ENCODE results near the gene TEAD4.

The TEAD4 gene

DNA sequence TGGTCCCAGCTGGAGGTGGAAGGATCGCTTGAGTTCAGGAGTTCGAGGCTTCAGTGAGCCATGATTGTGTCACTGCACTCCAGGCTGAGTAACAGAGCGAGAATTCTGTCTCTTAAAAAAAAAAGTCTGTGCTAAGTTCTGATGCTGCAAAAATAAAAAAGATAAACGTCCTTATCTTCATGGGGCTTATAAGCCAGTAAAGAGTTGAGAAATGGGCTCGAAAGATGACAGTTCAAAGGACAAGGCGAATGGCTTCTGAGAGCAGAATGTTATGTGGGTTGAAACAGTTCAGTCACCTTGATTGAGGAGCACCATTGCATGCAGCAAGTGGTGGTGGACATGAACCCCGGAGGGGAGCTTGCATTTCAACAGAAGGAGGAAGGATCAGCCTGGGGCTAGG lies 122.7 kb downstream of the TEAD4 start:
- DNase-seq (ENCODE audit: low read depth) = no peak
- TF ChIP-seq, protein P1, sequence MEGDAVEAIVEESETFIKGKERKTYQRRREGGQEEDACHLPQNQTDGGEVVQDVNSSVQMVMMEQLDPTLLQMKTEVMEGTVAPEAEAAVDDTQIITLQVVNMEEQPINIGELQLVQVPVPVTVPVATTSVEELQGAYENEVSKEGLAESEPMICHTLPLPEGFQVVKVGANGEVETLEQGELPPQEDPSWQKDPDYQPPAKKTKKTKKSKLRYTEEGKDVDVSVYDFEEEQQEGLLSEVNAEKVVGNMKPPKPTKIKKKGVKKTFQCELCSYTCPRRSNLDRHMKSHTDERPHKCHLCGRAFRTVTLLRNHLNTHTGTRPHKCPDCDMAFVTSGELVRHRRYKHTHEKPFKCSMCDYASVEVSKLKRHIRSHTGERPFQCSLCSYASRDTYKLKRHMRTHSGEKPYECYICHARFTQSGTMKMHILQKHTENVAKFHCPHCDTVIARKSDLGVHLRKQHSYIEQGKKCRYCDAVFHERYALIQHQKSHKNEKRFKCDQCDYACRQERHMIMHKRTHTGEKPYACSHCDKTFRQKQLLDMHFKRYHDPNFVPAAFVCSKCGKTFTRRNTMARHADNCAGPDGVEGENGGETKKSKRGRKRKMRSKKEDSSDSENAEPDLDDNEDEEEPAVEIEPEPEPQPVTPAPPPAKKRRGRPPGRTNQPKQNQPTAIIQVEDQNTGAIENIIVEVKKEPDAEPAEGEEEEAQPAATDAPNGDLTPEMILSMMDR (IDR thresholded peaks at IDR 0.05; ENCODE audit: low read depth, low read length, missing control alignments) = no peak
- H3K4me3 ChIP-seq (ENCODE audit: low read depth, low read length) = no peak overlapping the region

DNA sequence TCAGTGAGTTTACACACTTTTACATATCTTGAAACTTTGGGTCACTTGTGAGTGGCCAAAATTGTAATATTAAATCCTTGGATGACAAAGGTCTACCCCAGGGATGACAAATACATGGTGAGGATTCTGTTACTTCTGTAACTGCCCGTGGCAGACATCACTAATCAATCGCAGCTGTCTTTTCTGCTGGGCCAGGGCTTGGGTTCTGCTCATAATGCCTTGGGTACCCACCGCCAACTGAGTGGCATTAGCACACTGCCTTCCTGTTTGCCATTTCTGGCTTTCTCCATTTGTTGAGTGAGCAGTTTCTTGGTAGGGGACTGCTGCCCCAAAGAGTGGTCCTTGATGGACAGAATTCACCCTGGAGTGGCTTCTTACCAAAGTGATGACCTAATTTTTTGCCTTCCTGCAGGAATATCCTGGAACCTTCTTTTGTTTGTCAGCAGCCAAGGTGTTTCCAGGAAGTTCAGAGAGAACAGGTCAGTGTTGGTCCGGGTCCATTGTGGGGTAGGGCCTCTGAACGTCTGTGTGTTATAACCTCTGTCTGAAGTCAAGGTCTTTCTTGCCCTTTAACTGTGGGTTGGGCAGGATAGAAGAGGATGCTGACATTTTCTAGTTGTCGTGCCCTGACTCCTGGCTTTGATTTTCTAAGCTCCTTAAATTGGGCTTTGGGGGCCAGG lies 124.2 kb downstream of the TEAD4 start:
- TF ChIP-seq, protein P1 (IDR thresholded peaks at IDR 0.05; ENCODE audit: low read depth, low read length, missing control alignments) = no peak
- no peak overlapping the region for H3K4me3 ChIP-seq (ENCODE audit: low read depth, low read length)
- no peak for DNase-seq (ENCODE audit: low read depth)

DNA sequence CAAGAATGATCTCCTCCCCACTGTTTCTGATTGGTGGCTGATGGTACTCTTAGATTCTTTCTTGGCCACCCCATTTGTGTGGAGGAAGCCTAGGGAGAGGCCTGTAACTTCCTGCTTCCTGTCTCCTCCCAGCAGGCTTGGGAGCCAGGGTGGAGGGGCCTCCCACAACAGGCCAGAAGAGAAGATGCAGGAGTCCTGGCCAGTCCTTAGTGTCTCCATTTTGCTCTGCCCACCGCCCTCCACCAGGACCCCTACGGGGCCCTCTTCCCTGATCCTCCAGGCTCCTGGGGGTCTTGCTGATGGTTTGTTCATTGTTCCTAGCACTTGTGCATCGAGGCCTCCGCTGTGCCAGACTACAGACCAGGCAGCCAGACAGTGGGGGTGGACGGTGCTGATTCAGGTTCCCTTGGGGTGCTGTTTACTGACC lies 124.7 kb downstream of the TEAD4 start:
- no peak overlapping the region for H3K4me3 ChIP-seq (ENCODE audit: low read depth, low read length)
- TF ChIP-seq, protein P1 (IDR thresholded peaks at IDR 0.05; ENCODE audit: low read depth, low read length, missing control alignments) = no peak
- no peak for DNase-seq (ENCODE audit: low read depth)

DNA sequence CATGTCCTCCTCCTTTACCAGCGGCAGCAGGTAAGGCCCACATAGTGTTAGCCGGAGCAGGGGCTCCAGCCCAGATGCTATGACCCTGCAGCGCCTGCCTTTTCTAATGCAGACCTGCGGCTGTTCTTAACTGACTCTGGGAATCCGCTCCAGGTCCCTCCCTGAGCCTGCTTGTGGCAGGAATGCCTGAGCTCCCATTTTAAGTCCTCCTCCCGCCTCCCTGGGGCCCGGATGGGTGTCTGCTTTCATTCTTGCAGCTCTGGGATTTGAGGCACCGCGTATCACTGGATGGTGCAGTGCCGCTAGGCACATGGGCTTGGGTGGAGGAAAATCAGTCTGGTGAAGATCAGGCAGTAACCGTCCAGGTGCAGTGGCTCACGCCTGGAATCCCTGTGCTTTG lies 125.5 kb downstream of the TEAD4 start:
- TF ChIP-seq, protein P1 (IDR thresholded peaks at IDR 0.05; ENCODE audit: low read depth, low read length, missing control alignments) = no peak
- DNase-seq (ENCODE audit: low read depth) = no peak
- H3K4me3 ChIP-seq (ENCODE audit: low read depth, low read length) = no peak overlapping the region

DNA sequence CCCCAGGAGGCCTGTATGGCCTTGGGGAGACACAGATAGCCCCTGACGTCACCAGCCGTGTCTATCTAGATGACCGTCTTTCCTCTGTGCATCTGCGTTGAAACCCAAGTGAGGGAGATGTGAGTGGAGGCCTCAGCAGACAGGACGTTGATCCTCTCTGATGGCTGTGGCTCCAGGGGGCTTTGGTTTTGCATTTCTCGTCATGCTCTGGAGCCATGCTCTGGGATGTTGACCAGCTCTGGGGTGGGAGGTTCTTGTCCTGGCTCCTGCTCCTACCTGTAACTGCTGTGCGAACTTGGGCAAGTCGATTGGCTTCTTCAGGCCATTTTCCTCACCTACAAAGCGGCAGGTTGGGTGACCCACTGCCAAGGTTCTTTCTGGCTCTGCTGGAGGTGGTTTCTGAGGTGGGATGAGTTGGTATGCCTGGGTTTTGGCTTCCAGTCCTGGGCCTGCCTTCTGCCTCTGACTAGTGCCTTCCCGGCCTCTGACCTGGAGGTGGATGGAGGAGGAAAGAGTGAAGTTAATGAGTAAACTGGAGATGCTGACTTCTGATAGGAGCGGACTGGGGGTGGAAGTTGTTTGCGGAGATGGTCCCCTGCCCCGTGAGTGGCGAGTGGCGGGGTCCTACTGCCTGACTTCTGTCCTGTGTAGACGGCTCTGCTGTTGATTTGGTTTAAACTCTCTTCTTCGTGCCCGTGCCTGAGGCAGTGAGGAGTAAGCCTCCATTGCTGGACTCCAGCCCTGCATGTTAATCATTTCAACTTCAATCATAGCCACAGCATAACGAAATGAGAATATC lies 126.3 kb downstream of the TEAD4 start:
- no peak for DNase-seq (ENCODE audit: low read depth)
- no peak overlapping the region for H3K4me3 ChIP-seq (ENCODE audit: low read depth, low read length)
- TF ChIP-seq, protein P1 (IDR thresholded peaks at IDR 0.05; ENCODE audit: low read depth, low read length, missing control alignments) = no peak

DNA sequence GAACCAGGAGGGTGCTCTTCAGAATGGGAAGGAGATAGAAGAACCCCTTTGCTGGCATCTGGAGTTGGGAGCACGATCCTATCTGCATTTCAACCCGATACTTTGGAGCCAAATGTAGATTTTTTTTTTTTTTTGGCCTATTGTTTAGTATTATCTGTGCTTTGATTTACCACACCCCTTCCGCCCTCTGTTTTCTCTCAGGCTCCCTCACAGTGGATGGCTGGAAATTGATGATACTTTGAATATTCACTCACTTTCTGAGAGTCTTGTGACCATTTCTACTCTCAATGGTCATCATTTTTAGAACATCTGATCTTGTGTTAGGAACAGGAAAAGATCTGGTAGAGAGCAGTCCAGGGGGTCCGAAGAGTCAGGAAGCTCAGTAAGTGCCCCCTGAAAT lies 127.0 kb downstream of the TEAD4 start:
- no peak overlapping the region for H3K4me3 ChIP-seq (ENCODE audit: low read depth, low read length)
- DNase-seq (ENCODE audit: low read depth) = no peak
- TF ChIP-seq, protein P1 (IDR thresholded peaks at IDR 0.05; ENCODE audit: low read depth, low read length, missing control alignments) = no peak
